ENCODE data around the gene CASP1. TPM values are rescaled to one million over a fixed set of nuclear protein-coding genes. Genes with fewer than 3 reads are reported as not detected.

CASP1 gene
- total RNA-seq, 1 experiment from 2014 or later = not detected

DNA sequence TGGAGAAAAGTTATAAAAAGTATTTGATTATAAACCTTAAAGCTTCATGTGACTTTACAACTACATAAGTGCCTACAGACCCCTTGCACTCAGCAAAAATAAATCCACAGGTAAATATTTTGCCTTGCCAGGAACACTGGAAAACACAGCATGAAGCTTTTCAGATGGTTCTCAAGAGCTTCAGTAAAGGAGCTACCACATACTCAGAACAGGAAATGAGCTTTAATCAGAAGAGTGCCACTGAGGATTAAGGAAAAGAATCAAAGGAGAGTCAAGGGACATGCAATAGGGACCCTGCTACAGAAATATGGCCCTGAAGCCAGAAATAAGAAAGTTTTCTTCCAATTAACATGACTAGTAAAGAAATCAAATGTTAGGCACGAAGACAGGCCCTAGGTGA lies 1.2 kb downstream of the CASP1 start:
- H3K4me1 Mint-ChIP-seq = no peaks in the 10 kb centered on the region
- Histone ChIP-seq H3T11ph (ENCODE audit: low read length) (no peak overlapping the region), H3K79me2 (ENCODE audit: insufficient read depth, low read length) (no peaks in the 10 kb centered on the region), H4K20me1 (ENCODE audit: control insufficient read depth, insufficient read depth, insufficient read length) (no peaks in the 10 kb centered on the region), H3K56ac (ENCODE audit: insufficient read length, low read depth, low read length) (no peak overlapping the region), H4K8ac (replicated peaks; ENCODE audit: insufficient read length, low read depth, low read length) (no peak overlapping the region), H3K14ac (ENCODE audit: insufficient read depth, low read length) (no peak overlapping the region), H2BK12ac (ENCODE audit: insufficient read length, low read depth, low read length) (no peak overlapping the region), H3K9ac (ENCODE audit: extremely low read depth, insufficient read length, low read length) (no peak overlapping the region), H3K27ac (ENCODE audit: insufficient read length, low read depth, low read length) (no peak overlapping the region), H3K79me1 (ENCODE audit: insufficient read depth, low read depth, low read length, poor library complexity, severe bottlenecking) (no peaks in the 10 kb centered on the region), H3K9me3 (ENCODE audit: control insufficient read depth, low read depth, low read length) (no peaks in the 10 kb centered on the region), H3K23ac (ENCODE audit: insufficient read length, low read depth, low read length) (no peak overlapping the region), H3K4me1 (ENCODE audit: insufficient read depth, low read length) (no peaks in the 10 kb centered on the region), H2BK5ac (ENCODE audit: insufficient read length, low read length) (no peak overlapping the region), H3K23me2 (ENCODE audit: insufficient read length, low read depth, low read length, poor library complexity, severe bottlenecking) (no peaks in the 10 kb centered on the region), H2BK20ac (ENCODE audit: low read depth, low read length, poor library complexity, severe bottlenecking) (no peak overlapping the region), H2BK120ac (ENCODE audit: low read depth, low read length, poor library complexity, severe bottlenecking) (no peak overlapping the region), H4K5ac (ENCODE audit: insufficient read length, low read depth, low read length) (no peak overlapping the region), H4K91ac (ENCODE audit: insufficient read length, low read depth, low read length) (no peak overlapping the region), H2AFZ (ENCODE audit: low read length) (no peak overlapping the region), H3K18ac (ENCODE audit: insufficient read length, low read depth, low read length) (no peak overlapping the region), H2AK5ac (ENCODE audit: insufficient read length, low read length) (no peak overlapping the region), H2BK15ac (ENCODE audit: low read depth, low read length) (no peak overlapping the region), H3K27me3 (ENCODE audit: insufficient read depth, low read length) (no peaks in the 10 kb centered on the region), H3K4me2 (ENCODE audit: insufficient read depth, insufficient read length, low read length) (no peak overlapping the region), H3K4ac (ENCODE audit: low read depth, low read length) (no peak overlapping the region)
- no peak for DNase-seq
- WGBS (ENCODE audit: extremely low coverage, insufficient read length, low lambda C conversion rate) = no CpG with 5 or more reads among the region's 1 CpG
- TF ChIP-seq, protein P1, sequence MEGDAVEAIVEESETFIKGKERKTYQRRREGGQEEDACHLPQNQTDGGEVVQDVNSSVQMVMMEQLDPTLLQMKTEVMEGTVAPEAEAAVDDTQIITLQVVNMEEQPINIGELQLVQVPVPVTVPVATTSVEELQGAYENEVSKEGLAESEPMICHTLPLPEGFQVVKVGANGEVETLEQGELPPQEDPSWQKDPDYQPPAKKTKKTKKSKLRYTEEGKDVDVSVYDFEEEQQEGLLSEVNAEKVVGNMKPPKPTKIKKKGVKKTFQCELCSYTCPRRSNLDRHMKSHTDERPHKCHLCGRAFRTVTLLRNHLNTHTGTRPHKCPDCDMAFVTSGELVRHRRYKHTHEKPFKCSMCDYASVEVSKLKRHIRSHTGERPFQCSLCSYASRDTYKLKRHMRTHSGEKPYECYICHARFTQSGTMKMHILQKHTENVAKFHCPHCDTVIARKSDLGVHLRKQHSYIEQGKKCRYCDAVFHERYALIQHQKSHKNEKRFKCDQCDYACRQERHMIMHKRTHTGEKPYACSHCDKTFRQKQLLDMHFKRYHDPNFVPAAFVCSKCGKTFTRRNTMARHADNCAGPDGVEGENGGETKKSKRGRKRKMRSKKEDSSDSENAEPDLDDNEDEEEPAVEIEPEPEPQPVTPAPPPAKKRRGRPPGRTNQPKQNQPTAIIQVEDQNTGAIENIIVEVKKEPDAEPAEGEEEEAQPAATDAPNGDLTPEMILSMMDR (conservative IDR thresholded peaks at IDR 0.05) = no peak
- peaks cover 2 to 9% (median 5%) of the 10 kb centered on the region in 3 experiments; a peak in 4 of 7 replicates for H3K36me3 Mint-ChIP-seq (ENCODE audit: insufficient read depth in 1 of 3, low read depth in 3 of 3)
- H3K27ac Mint-ChIP-seq = no peak overlapping the region
- H3K4me3 Mint-ChIP-seq = no peak overlapping the region
- H3K9me3 Mint-ChIP-seq = no peaks in the 10 kb centered on the region; a peak in 2 of 5 replicates
- no peaks in the 10 kb centered on the region for H3K27me3 Mint-ChIP-seq (ENCODE audit: low read depth)

Data from H9 (cell line).